H1 (cell line): ENCODE measurements around the gene PRRT1. TPM values are rescaled to one million over a fixed set of nuclear protein-coding genes. Genes with fewer than 3 reads are reported as not detected.

Source experiments
- EP300 ChIP-seq, 2 experiments: IDR thresholded peaks; 1 replicate in 1 of 2; 2 replicates in 1 of 2; pipeline ENCODE4 v1.6.1; 2011 to 2012; ENCODE audit warnings: low read depth in 2 of 2, low read length in 2 of 2, mild to moderate bottlenecking in 2 of 2, borderline replicate concordance in 1 of 2, inconsistent platforms in 1 of 2, moderate library complexity in 1 of 2
- JUN ChIP-seq: IDR thresholded peaks from 2 replicates; pipeline ENCODE4 v1.6.1; 2011; ENCODE audit warnings: low read depth, mild to moderate bottlenecking, improper control_type of control experiment, low read length
- SAP30 ChIP-seq: fragments of 300-600 bp; sonication (generic); IDR thresholded peaks from 2 replicates; pipeline ENCODE4 v1.7.1; 2012; ENCODE audit warnings: low read length, moderate library complexity, mild to moderate bottlenecking, inconsistent platforms; ENCODE audit not compliant: insufficient read depth, insufficient replicate concordance
- SIN3A ChIP-seq, 2 experiments: IDR thresholded peaks in 1 of 2; conservative IDR thresholded peaks in 1 of 2; 2 replicates each; pipeline ENCODE4 v1.6.1; 2011 to 2012; ENCODE audit warnings: low read length in 2 of 2, improper control_type of control experiment in 1 of 2, low read depth in 1 of 2, mild to moderate bottlenecking in 1 of 2
- SIX5 ChIP-seq: IDR thresholded peaks from 2 replicates; pipeline ENCODE4 v1.6.1; 2011; ENCODE audit warnings: mild to moderate bottlenecking, low read depth, low read length
- TEAD4 ChIP-seq: IDR thresholded peaks from 2 replicates; pipeline ENCODE4 v1.6.1; 2012; ENCODE audit warnings: low read depth, low read length, inconsistent platforms, mixed read lengths
- polyA plus RNA-seq, 7 experiments: library from polyadenylated mRNA; depleted of rRNA in 3 of 7; stranded (reverse) in 5 of 7; unstranded in 2 of 7; fragments of >200 nt in 5 of 7; fragments of 200-250 nt in 2 of 7; gene quantifications; 1 replicate in 5 of 7; 2 replicates in 1 of 7; 4 replicates in 1 of 7; pipeline versions ENCODE4 v1.2.1 to v1.2.3, GENCODE V29; 2011 to 2013; ENCODE audit warnings: missing spikeins in 2 of 7, mixed read lengths in 2 of 7
- total RNA-seq: library from RNA; stranded (reverse); fragmentation: NEBNext Ultra II Directional; extraction: Animal tissue kit (Norgen Biotek cat#: 25700); gene quantifications from 2 replicates; pipeline ENCODE4 v1.2.1, GENCODE V29; 2021

The PRRT1 gene
- total and polyA plus RNA-seq, 2 of the 8 experiments (the other 6 are each of a cell fraction or from before 2014, with no cell fraction given): 0.71 to 2.8 TPM

- TF ChIP-seq EP300 (IDR thresholded peaks at IDR 0.05; ENCODE audit: borderline replicate concordance in 1 of 2, low read depth in 2 of 2, low read length in 2 of 2) (no peak), SIX5 (no peak), JUN (no peak), SAP30 (no peak), SIN3A (conservative IDR thresholded peaks at IDR 0.05 in 1 of 2, IDR thresholded peaks at IDR 0.05 in 1 of 2; ENCODE audit: low read depth in 1 of 2, low read length in 2 of 2) (no peak), TEAD4 (no peak)
These were observed 43.0 kb downstream of the PRRT1 start (continued) for GRCh38 chr6:32108727-32109113.
